Mesodermal cell (in vitro differentiated cells): ENCODE measurements around the gene KCNJ9.

Experiments used
- H3K27ac ChIP-seq: 2 replicates; pipeline ENCODE4 v1.7.0; 2013; ENCODE audit warnings: mild to moderate bottlenecking, low read depth, low read length, moderate library complexity; ENCODE audit not compliant: severe bottlenecking
- H3K36me3 ChIP-seq: 2 replicates; pipeline ENCODE4 v1.7.1; 2013; ENCODE audit warnings: mild to moderate bottlenecking, low read length, moderate library complexity; ENCODE audit not compliant: control insufficient read depth, insufficient read depth
- H3K4me1 ChIP-seq: one replicate; pipeline ENCODE4 v1.7.1; 2013; ENCODE audit warnings: mild to moderate bottlenecking, low read length; ENCODE audit not compliant: insufficient read depth, control insufficient read depth, poor library complexity, severe bottlenecking
- H3K4me3 ChIP-seq: 2 replicates; pipeline ENCODE4 v1.7.0; 2013; ENCODE audit warnings: low read length, control low read depth, mild to moderate bottlenecking; ENCODE audit not compliant: insufficient read depth, poor library complexity, severe bottlenecking; ENCODE audit errors: extremely low read depth
- H3K9me3 ChIP-seq: 2 replicates; pipeline ENCODE4 v1.7.1; 2013; ENCODE audit warnings: mild to moderate bottlenecking, low read length, moderate library complexity; ENCODE audit not compliant: control insufficient read depth
- WGBS, 2 experiments: methylation state at CpG; one replicate each; pipeline ENCODE4 v1.1.5; 2013; ENCODE audit warnings: missing lambda C conversion rate in 2 of 2; ENCODE audit not compliant: insufficient coverage in 2 of 2; 5-methylcytosine and 5-hydroxymethylcytosine counted together

KCNJ9 gene

DNA sequence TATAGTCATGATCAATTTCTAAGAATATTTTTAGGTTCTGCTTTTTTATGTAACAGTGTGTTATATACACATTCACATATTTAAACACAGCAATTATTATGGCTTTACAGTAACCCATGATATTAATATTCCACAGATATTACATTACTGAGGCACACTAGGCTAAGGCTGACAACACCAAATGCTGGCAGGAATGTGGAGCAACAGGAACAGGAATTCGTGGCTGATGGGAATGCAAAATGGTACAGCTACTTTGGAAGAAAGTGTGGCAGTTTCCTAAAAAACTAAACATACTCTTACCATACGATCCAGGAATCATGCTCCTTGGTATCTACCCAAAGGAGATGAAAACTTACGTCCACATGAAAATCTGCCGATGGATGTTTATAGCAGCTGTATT is 1.9 kb upstream of the KCNJ9 start:
- no peak overlapping the region for H3K27ac ChIP-seq
- no peaks in the 10 kb centered on the region for H3K4me1 ChIP-seq
- no peaks in the 10 kb centered on the region for H3K9me3 ChIP-seq
- H3K4me3 ChIP-seq = no peak overlapping the region
- no peaks in the 10 kb centered on the region for H3K36me3 ChIP-seq
- 78% methylated on average over 3 of the region's 4 CpGs; no CpG with 5 or more reads in 1 of the 2 experiments for WGBS, 2 experiments

DNA sequence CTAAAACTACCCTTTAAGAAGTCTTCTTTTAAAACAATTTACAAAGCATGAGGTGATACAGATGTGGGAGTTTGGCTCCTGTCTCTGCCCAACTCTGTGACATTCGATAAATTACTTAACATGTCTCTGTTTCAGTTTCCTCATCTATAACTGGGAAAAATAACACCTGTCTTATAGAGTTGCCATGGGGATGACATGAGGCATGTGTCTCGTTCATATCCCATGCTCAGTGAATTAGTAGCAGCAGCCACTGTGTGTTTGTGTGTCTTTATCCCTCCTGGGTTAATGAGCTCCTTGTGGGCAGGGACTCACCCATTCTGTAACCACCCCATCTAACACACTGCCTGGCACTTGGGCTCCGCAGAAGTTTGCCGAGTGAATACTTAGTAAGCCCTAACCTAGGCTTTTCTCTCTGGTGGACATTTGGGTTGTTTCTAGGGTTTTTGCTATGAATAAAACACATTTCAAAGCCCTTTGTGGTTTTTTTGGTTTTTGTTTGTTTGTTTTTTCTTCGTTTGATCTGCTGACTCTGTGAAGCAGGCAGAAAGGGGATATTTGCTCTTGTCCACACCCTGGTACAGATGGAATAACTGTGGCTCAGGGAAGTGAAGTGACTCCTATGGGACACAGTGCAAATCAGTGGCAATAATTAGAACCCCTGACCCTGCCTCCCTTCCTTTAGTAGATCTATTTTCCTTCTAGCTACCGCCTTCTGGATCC is 797 bp upstream of the KCNJ9 start:
- Histone ChIP-seq H3K4me3 (no peak overlapping the region), H3K9me3 (no peaks in the 10 kb centered on the region), H3K27ac (no peak overlapping the region), H3K4me1 (no peaks in the 10 kb centered on the region), H3K36me3 (no peaks in the 10 kb centered on the region)
- WGBS, 2 experiments = 52 to 54% methylated on average over 2 to 3 of the region's 6 CpGs

DNA sequence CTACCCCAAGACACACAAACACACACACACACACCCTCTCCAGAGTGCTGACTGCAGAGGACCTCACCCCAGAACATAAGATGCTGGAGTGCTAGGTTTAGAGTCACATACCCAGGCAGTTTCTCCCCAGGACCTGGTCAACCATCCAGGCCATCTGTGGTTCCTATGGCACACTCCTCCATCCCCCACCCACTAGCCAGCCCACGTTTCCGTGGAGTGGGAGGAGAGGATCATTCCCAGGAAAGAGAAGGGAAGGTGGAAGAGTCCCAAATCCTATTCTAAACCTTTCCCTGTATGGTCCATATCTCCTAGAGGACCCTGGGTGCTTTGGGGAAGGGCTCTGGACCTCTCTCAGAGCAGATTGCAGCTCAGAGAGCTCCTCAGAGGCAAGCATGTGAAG is 1.1 kb downstream of the KCNJ9 start:
- H3K4me1 ChIP-seq = no peaks in the 10 kb centered on the region
- WGBS, 2 experiments = no CpG with 5 or more reads among the region's 2 CpGs
- H3K27ac ChIP-seq = no peak overlapping the region
- no peaks in the 10 kb centered on the region for H3K36me3 ChIP-seq
- H3K4me3 ChIP-seq = no peak overlapping the region
- H3K9me3 ChIP-seq = no peaks in the 10 kb centered on the region

DNA sequence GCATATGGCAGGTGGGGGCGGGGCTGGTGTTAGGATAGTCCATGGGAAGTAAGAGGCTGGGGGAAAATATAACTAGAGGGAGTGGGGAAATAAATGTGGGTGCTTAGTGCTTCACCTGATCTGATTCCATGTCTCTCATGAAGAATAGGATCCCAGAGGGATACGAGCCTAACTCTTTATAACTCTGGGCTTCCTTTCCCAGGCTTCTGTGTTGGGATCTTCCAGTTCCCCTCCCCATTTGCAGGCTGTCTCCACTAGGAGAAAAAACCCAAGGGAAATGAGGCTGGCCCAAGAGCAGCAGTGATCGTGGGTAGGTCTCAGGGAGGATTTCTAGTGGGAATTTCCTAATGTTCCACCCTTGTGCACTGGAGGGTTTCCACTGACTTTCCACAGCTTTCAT is 1.6 kb downstream of the KCNJ9 start:
- Histone ChIP-seq H3K4me3 (no peak overlapping the region), H3K9me3 (no peaks in the 10 kb centered on the region), H3K27ac (no peak overlapping the region), H3K36me3 (no peaks in the 10 kb centered on the region), H3K4me1 (no peaks in the 10 kb centered on the region)
- WGBS, 2 experiments = 81 to 86% methylated on average over 2 to 3 of the region's 3 CpGs

DNA sequence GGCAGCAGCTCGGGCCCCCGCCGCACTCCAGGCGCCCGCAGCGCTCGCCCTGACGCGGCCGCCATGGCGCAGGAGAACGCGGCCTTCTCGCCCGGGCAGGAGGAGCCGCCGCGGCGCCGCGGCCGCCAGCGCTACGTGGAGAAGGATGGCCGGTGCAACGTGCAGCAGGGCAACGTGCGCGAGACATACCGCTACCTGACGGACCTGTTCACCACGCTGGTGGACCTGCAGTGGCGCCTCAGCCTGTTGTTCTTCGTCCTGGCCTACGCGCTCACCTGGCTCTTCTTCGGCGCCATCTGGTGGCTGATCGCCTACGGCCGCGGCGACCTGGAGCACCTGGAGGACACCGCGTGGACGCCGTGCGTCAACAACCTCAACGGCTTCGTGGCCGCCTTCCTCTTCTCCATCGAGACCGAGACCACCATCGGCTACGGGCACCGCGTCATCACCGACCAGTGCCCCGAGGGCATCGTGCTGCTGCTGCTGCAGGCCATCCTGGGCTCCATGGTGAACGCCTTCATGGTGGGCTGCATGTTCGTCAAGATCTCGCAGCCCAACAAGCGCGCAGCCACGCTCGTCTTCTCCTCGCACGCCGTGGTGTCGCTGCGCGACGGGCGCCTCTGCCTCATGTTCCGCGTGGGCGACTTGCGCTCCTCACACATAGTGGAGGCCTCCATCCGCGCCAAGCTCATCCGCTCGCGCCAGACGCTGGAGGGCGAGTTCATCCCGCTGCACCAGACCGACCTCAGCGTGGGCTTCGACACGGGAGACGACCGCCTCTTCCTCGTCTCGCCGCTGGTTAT is 2.8 kb downstream of the KCNJ9 start:
- no peaks in the 10 kb centered on the region for H3K9me3 ChIP-seq
- no peak overlapping the region for H3K27ac ChIP-seq
- H3K4me1 ChIP-seq = no peaks in the 10 kb centered on the region
- no peaks in the 10 kb centered on the region for H3K36me3 ChIP-seq
- peak overlapping the region; percentile 5 for H3K4me3 ChIP-seq
- WGBS, 2 experiments = 56 to 57% methylated on average over 75 to 95 of the region's 96 CpGs

DNA sequence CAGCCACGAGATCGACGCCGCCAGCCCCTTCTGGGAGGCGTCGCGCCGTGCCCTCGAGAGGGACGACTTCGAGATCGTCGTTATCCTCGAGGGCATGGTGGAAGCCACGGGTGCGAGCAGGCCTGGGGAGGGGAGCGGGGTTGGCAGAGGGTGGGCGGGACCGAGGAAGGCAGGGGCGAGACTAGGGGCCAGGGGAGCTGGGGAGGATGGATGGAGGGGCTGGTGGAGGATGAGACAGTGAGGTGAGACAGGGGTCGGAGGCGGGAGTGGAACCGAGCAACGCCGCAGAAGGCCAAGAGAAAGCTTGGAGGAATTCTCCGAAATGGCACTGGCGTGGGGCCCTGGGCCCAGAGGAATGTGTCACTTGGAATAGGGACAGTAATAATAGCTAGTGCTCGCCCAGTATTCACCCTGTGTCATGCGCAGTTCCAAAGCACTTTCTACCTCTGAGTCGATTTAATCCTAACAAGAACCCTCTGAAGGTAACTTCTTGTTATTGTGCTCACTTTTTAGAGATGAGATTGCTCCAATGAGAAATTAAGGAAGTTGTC is 3.5 kb downstream of the KCNJ9 start:
- Histone ChIP-seq H3K9me3 (no peaks in the 10 kb centered on the region), H3K36me3 (no peaks in the 10 kb centered on the region), H3K27ac (no peak overlapping the region), H3K4me3 (no peak overlapping the region), H3K4me1 (no peaks in the 10 kb centered on the region)
- WGBS, 2 experiments = 87 to 93% methylated on average over 16 to 29 of the region's 30 CpGs

DNA sequence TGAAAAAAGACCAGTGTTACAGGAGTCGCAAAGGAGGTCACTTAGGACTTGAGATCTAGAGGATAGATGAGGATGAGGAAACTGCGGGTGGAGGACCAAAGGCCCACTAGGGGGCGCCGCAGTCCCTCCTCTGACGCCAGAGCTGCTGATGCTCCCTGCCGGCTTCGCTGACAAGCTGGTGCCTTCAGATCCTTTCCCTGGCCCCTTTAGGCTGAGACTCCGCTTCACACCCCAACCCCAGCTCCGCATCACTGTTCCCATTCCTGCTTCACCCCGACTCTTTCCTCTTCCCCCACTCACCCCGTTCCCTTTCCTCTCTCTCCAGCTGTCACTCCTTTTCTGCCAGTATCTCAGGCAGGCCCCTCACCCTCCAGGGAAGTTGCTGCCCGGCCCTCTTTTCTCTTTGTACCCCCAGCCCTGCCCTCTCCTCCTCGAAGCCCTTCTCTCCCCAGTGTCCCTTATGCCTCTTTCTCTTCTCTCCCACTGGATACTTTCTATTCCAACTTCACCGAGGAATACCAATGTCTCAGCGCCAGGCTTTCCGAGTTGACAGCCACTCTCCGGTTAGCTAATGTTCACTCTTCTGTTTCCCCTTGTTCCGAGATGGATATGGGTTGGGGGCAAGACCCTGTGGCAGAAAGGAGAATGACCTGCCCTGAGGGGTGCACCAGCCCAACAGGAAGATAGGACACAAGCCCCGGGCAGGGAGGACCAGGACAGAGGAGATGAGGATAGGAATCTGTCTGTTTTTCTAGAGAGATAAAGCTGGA is 4.5 kb downstream of the KCNJ9 start:
- Histone ChIP-seq H3K4me3 (no peak overlapping the region), H3K4me1 (no peaks in the 10 kb centered on the region), H3K36me3 (no peaks in the 10 kb centered on the region), H3K27ac (no peak overlapping the region), H3K9me3 (no peaks in the 10 kb centered on the region)
- 40 to 41% methylated on average over 16 to 19 of the region's 19 CpGs for WGBS, 2 experiments

DNA sequence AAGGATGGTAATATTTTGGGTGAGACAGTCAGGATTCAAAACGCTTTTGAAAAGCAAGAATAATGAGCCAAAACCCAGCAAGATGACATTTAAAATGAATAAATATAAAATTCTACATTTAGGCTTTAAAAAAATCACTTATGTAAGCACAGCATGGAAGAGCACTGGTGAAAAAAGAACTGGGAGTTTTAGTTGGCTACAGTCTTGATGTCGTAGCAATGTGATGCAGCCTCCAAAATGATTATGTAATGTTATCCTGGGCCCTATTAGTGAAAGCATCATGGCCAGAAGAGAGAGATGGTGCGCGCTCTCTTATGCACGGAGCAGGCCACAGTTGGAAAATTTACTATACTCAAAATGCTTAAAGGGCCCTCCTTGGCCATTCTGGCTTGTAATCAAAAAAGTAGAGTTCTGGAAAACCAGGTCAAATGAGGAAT is 5.1 kb downstream of the KCNJ9 start:
- no peaks in the 10 kb centered on the region for H3K36me3 ChIP-seq
- WGBS, 2 experiments = 91 to 100% methylated on average over 1 to 3 of the region's 5 CpGs
- H3K27ac ChIP-seq = no peak overlapping the region
- no peaks in the 10 kb centered on the region for H3K9me3 ChIP-seq
- no peak overlapping the region for H3K4me3 ChIP-seq
- H3K4me1 ChIP-seq = no peaks in the 10 kb centered on the region

DNA sequence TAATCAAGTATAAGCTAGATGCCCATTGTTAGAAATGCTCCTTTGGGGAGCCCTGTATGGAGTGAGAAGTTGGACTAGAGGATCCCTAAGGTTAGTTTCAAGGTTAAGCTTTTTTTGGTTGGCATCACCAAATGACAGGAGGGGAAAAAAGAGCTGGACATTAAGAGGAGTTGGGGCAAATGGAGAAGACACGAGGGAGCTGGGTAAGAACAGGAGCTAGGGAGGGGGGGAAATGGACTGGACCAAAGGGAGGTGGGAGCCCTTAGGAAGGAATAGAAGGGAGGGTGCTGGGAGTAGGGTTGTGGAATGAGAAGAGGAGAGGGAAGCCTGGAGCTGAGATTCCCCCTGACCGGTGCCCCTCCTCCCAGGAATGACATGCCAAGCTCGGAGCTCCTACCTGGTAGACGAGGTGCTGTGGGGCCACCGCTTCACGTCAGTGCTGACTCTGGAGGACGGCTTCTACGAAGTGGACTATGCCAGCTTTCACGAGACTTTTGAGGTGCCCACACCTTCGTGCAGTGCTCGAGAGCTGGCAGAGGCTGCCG is 5.9 kb downstream of the KCNJ9 start:
- Histone ChIP-seq H3K36me3 (no peaks in the 10 kb centered on the region), H3K27ac (no peak overlapping the region), H3K4me3 (no peak overlapping the region), H3K4me1 (no peaks in the 10 kb centered on the region), H3K9me3 (no peaks in the 10 kb centered on the region)
- 83 to 93% methylated on average over 7 to 9 of the region's 12 CpGs for WGBS, 2 experiments

DNA sequence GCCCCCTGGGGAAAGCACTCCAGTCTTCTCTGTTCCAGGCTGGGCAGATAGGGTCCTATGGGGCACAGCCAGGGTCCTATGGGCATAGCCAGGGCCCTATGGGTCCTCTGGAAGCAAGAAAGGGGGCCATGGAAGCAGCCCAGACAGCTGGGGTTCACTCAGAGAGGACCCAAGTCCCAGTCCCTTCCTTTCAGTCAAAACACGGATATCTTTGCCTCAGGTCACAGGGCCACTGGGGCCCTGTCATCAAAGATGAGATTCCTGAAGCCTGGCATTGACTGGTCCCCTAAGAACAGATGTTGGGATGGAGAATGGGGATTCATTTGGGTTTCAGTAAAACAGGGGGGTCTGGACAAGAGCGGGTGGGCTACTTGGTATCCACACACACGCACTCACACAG is 8.5 kb downstream of the KCNJ9 start:
- H3K27ac ChIP-seq = no peak overlapping the region
- H3K36me3 ChIP-seq = no peaks in the 10 kb centered on the region
- no peaks in the 10 kb centered on the region for H3K9me3 ChIP-seq
- no peaks in the 10 kb centered on the region for H3K4me1 ChIP-seq
- 88 to 90% methylated on average over 1 to 2 of the region's 3 CpGs for WGBS, 2 experiments
- no peak overlapping the region for H3K4me3 ChIP-seq
